Thyroid gland (tissue), 4 donors: Measurements from ENCODE around the gene NPDC1.

Source experiments
- POLR2A ChIP-seq, 2 donors: fragments of 450-650 bp; IDR thresholded peaks; one replicate each; pipeline ENCODE4 v1.6.1; 2017; ENCODE audit warnings: antibody characterized with exemption in 2 of 2, mild to moderate bottlenecking in 2 of 2, moderate library complexity in 1 of 2
- TF ChIP-seq, protein P1 (sequence below), 6 experiments: fragments of 200-600 bp in 3 of 6; fragments of 450-650 bp in 3 of 6; sonication (generic) in 3 of 6; IDR thresholded peaks; one replicate each; pipeline ENCODE4 v1.5.1; 2016 to 2019; ENCODE audit warnings: antibody characterized with exemption in 6 of 6, mild to moderate bottlenecking in 2 of 6, inconsistent platforms in 1 of 6, moderate library complexity in 1 of 6

DNA sequence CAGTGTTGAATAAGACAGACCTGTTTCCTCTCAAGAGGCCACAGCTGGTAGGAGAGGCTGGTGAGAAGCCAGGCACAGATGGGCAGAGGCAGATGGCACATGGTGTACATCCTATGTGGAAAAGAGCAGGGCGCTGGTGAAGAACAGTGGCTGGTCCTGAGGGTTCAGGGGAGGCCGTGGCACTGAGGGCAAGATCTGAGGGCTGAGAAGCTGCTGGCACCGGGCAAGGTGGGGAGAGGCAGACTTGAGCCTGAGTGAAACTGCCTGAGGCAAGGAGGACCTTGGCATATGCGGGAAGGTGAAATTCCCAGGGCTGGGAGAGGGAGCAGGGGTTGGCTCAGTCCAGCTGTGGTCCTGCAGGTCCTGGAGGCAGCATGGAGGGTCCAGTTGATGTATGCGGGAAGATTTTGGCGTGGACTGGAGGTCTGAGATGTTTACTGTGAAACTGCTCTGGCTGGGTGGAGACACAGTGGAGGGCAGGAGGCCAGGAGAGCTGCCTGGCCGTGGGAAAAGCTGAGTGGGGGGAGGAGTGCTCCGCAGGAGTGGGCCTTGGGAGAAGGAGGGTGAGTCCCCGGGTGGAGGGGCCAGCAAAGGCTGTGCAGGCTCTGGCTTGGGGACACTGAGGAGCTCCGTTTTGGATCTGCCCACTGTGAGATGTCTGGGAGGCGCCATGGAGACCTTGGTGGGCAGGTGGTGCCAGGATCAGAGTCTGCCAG lies 43.4 kb upstream of the NPDC1 start:
- TF ChIP-seq, protein P1, sequence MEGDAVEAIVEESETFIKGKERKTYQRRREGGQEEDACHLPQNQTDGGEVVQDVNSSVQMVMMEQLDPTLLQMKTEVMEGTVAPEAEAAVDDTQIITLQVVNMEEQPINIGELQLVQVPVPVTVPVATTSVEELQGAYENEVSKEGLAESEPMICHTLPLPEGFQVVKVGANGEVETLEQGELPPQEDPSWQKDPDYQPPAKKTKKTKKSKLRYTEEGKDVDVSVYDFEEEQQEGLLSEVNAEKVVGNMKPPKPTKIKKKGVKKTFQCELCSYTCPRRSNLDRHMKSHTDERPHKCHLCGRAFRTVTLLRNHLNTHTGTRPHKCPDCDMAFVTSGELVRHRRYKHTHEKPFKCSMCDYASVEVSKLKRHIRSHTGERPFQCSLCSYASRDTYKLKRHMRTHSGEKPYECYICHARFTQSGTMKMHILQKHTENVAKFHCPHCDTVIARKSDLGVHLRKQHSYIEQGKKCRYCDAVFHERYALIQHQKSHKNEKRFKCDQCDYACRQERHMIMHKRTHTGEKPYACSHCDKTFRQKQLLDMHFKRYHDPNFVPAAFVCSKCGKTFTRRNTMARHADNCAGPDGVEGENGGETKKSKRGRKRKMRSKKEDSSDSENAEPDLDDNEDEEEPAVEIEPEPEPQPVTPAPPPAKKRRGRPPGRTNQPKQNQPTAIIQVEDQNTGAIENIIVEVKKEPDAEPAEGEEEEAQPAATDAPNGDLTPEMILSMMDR (IDR thresholded peaks at IDR 0.05), result no peak
- no peak for TF ChIP-seq POLR2A (IDR thresholded peaks at IDR 0.05)
